Keratinocyte (primary cell): ENCODE results near the gene ERVMER34-1. TPM values are rescaled to one million over a fixed set of nuclear protein-coding genes. Genes with fewer than 3 reads are reported as not detected.
A peak's percentile ranks its signal among the peaks of the same experiment; 100 is the strongest.

Experiments used
- DNase-seq: peaks from one replicate; pipeline ENCODE4 v3.0.0-alpha.2; 2011; ENCODE audit warnings: low read depth, missing footprints, low spot score
- FAIRE-seq: peaks from 2 replicates; lab custom pipeline; 2011; peaks lifted over from hg19 to GRCh38; lab: Jason Lieb, UNC
- H2AFZ ChIP-seq: 2 replicates; pipeline ENCODE4 v1.6.0; 2012; ENCODE audit warnings: low read length, control low read depth, inconsistent platforms; ENCODE audit not compliant: control insufficient read depth
- H3K27ac ChIP-seq: 2 replicates; pipeline ENCODE4 v1.5.1; 2011; ENCODE audit warnings: low read length; ENCODE audit not compliant: control insufficient read depth, insufficient read depth
- H3K27me3 ChIP-seq: 3 replicates; pipeline ENCODE4 v1.6.0; 2011; ENCODE audit warnings: low read length; ENCODE audit not compliant: control insufficient read depth, insufficient read depth; ENCODE audit errors: extremely low read depth
- H3K36me3 ChIP-seq, 2 experiments: 2 replicates in 1 of 2; 3 replicates in 1 of 2; pipeline ENCODE4 v1.5.1; 2011; ENCODE audit warnings: low read length in 2 of 2, mild to moderate bottlenecking in 1 of 2; ENCODE audit not compliant: control insufficient read depth in 2 of 2, insufficient read depth in 2 of 2; ENCODE audit errors: extremely low read depth in 1 of 2
- H3K4me1 ChIP-seq: 3 replicates; pipeline ENCODE4 v1.5.1; 2011; ENCODE audit warnings: low read length; ENCODE audit not compliant: control insufficient read depth, insufficient read depth; ENCODE audit errors: extremely low read depth
- H3K4me2 ChIP-seq: 3 replicates; pipeline ENCODE4 v1.6.0; 2011; ENCODE audit warnings: low read depth, low read length; ENCODE audit not compliant: control insufficient read depth, insufficient read depth; ENCODE audit errors: extremely low read depth
- H3K4me3 ChIP-seq, 3 experiments: fragments of 200-600 bp in 1 of 3; sonication (generic) in 1 of 3; 2 replicates in 2 of 3; 3 replicates in 1 of 3; pipeline ENCODE4 v1.5.1; 2011 to 2016; ENCODE audit warnings: low read length in 3 of 3, mild to moderate bottlenecking in 3 of 3, control low read depth in 2 of 3, inconsistent platforms in 1 of 3, low read depth in 1 of 3, mixed read lengths in 1 of 3, mixed run types in 1 of 3, moderate library complexity in 1 of 3; ENCODE audit not compliant: control insufficient read depth in 2 of 3, insufficient read depth in 2 of 3; ENCODE audit errors: extremely low read depth in 1 of 3
- H3K79me2 ChIP-seq: 2 replicates; pipeline ENCODE4 v1.6.0; 2012; ENCODE audit warnings: low read length; ENCODE audit not compliant: control insufficient read depth, insufficient read depth
- H3K9ac ChIP-seq: 3 replicates; pipeline ENCODE4 v1.6.0; 2011; ENCODE audit warnings: low read length; ENCODE audit not compliant: control insufficient read depth, insufficient read depth; ENCODE audit errors: extremely low read depth
- H3K9me1 ChIP-seq: 3 replicates; pipeline ENCODE4 v1.6.0; 2011; ENCODE audit warnings: low read length; ENCODE audit not compliant: control insufficient read depth, insufficient read depth; ENCODE audit errors: extremely low read depth
- H3K9me3 ChIP-seq: 2 replicates; pipeline ENCODE4 v1.5.1; 2012; ENCODE audit warnings: low read depth, low read length; ENCODE audit not compliant: control insufficient read depth
- H4K20me1 ChIP-seq: 3 replicates; pipeline ENCODE4 v1.6.0; 2011; ENCODE audit warnings: low read length; ENCODE audit not compliant: control insufficient read depth, insufficient read depth; ENCODE audit errors: extremely low read depth
- CTCF ChIP-seq, 3 experiments: IDR thresholded peaks in 1 of 3; conservative IDR thresholded peaks in 1 of 3; optimal IDR thresholded peaks in 1 of 3; 2 replicates in 2 of 3; 3 replicates in 1 of 3; pipeline versions ENCODE3 to v1.5.1; 2011; ENCODE audit warnings: low read length in 3 of 3, mild to moderate bottlenecking in 3 of 3, moderate library complexity in 2 of 3, control low read depth in 1 of 3, inconsistent platforms in 1 of 3; ENCODE audit not compliant: insufficient read depth in 2 of 3; ENCODE audit errors: extremely low read depth in 1 of 3
- EZH2 ChIP-seq: IDR thresholded peaks from one replicate; pipeline ENCODE4 v1.6.1; 2012; ENCODE audit warnings: inconsistent platforms, mild to moderate bottlenecking, low read length, moderate library complexity
- dilution Hi-C: fragments of 300-500 bp; cut with MboI; formaldehyde crosslinking; loops from one replicate; pipeline ENCODE4 v1.7.0; 2020; ENCODE audit warnings: low sequenced_read_pairs; ENCODE audit not compliant: extremely low pct_ligation_motif_present
- polyA minus RNA-seq, 3 experiments: library from RNA; depleted of rRNA, polyadenylated mRNA; stranded (reverse); fragments of >200 nt; gene quantifications; 1 replicate in 1 of 3; 2 replicates in 1 of 3; 3 replicates in 1 of 3; pipeline ENCODE4 v1.2.3, GENCODE V29; 2011
- polyA plus RNA-seq, 5 experiments: library from polyadenylated mRNA; depleted of rRNA in 3 of 5; stranded (reverse) in 3 of 5; stranded (forward) in 1 of 5; unstranded in 1 of 5; fragments of >200 nt; gene quantifications; 1 replicate in 1 of 5; 2 replicates in 3 of 5; 3 replicates in 1 of 5; pipeline versions ENCODE4 v1.2.1 to v1.2.3, GENCODE V29; 2011 to 2012; ENCODE audit warnings: missing spikeins in 2 of 5, low read depth in 1 of 5, low replicate concordance in 1 of 5

Gene ERVMER34-1
- polyA plus RNA-seq, result 1.9 to 5.0 TPM (median 4.3 TPM) in 3 replicates
- polyA plus RNA-seq (2011; ENCODE audit: low read depth), result 1.8 TPM
- 1.3 and 3.6 TPM in 2 replicates for polyA plus RNA-seq (2011; cell fraction: cytosol; rRNA removed)
- polyA plus RNA-seq (2011; cell fraction: nucleus; rRNA removed), result 4.3 and 5.9 TPM in 2 replicates
- 2.2 and 3.5 TPM in 2 replicates for polyA plus RNA-seq (2012; ENCODE audit: low replicate concordance)
- polyA minus RNA-seq, result 1.7 to 4.2 TPM (median 2.4 TPM) in 3 replicates
- 2.1 TPM for polyA minus RNA-seq (2011; cell fraction: cytosol; rRNA and poly(A)+ RNA removed)
- polyA minus RNA-seq (2011; cell fraction: nucleus; rRNA and poly(A)+ RNA removed), result 3.8 and 7.1 TPM in 2 replicates

- no peaks in the 10 kb centered on the region for H3K36me3 ChIP-seq
- no peaks in the 10 kb centered on the region for H4K20me1 ChIP-seq
- TF ChIP-seq EZH2, result no peak
- TF ChIP-seq CTCF (optimal IDR thresholded peaks at IDR 0.05 in 1 of 3, IDR thresholded peaks at IDR 0.05 in 1 of 3, conservative IDR thresholded peaks at IDR 0.05 in 1 of 3; ENCODE audit: extremely low read depth in 1 of 3, insufficient read depth in 2 of 3, low read length in 3 of 3), result no peak
- dilution Hi-C loops, result no loop called here
- H3K27ac ChIP-seq, result no peak within 1 kb of the TSS
- H3K9me3 ChIP-seq, result no peaks in the 10 kb centered on the region
- FAIRE-seq, result peak; percentile 43
- H3K4me2 ChIP-seq, result peak within 1 kb of the TSS; percentile 73
- H3K9ac ChIP-seq, result peak within 1 kb of the TSS; percentile 60
- H2AFZ ChIP-seq, result peak within 1 kb of the TSS; percentile 80
- H3K4me3 ChIP-seq, result peak within 1 kb of the TSS; percentile 51 to 81 (median 68)
- H3K79me2 ChIP-seq, result no peaks in the 10 kb centered on the region
- peaks cover 6% of the 10 kb centered on the region for H3K4me1 ChIP-seq
- no peaks in the 10 kb centered on the region for H3K9me1 ChIP-seq
- no peaks in the 10 kb centered on the region for H3K27me3 ChIP-seq
- DNase-seq, result no peak
Measured at GRCh38 chr4:52750819-52751486, at the start of gene ERVMER34-1. Gene ERVMER34-1 (minus strand): TSS chr4:52751425. CDS start chr4:52745520, 5,905 bp downstream.

- Histone ChIP-seq H3K4me1 (no peaks in the 10 kb centered on the region), H3K27me3 (no peaks in the 10 kb centered on the region), H3K79me2 (no peaks in the 10 kb centered on the region), H3K36me3 (no peaks in the 10 kb centered on the region), H3K9me3 (no peaks in the 10 kb centered on the region), H4K20me1 (no peaks in the 10 kb centered on the region), H2AFZ (no peak overlapping the region), H3K27ac (no peak overlapping the region), H3K4me3 (no peak overlapping the region), H3K9ac (no peak overlapping the region), H3K4me2 (no peak overlapping the region), H3K9me1 (no peaks in the 10 kb centered on the region)
- FAIRE-seq (no peak), DNase-seq (no peak)
- TF ChIP-seq CTCF (optimal IDR thresholded peaks at IDR 0.05 in 1 of 3, IDR thresholded peaks at IDR 0.05 in 1 of 3, conservative IDR thresholded peaks at IDR 0.05 in 1 of 3; ENCODE audit: extremely low read depth in 1 of 3, insufficient read depth in 2 of 3, low read length in 3 of 3), result peak in 1 of 3 experiments; percentile 4
- TF ChIP-seq EZH2, result no peak
- dilution Hi-C loops, result no loop called here
Measured at GRCh38 chr4:52799813-52800212, 48.6 kb upstream of the ERVMER34-1 start.
